Activated CD4-positive, alpha-beta T cell treated with anti-CD3 and anti-CD28 coated beads, Interleukin-2, amount 50 U/mL, for 48 hours (primary cell): Measurements from ENCODE around the gene EXOC6B.
"Not testable (repeated sequence)": the region's sequence is repeated elsewhere in the genome, so short reads cannot be mapped to it uniquely, and the experiment has no call there.

Source experiments
- DNase-seq, 2 experiments: peaks; one replicate each; pipeline ENCODE4 v3.0.0-alpha.2; 2020

Gene EXOC6B

GRCh38 chr2:72539071-72539552 is 286.7 kb downstream of the EXOC6B start:
- DNase-seq, result no peak

- no peak for DNase-seq
Measured at GRCh38 chr2:72538486-72538885, 287.3 kb downstream of the EXOC6B start.

- DNase-seq, result not testable (repeated sequence)
Measured at GRCh38 chr2:72535586-72535985, 290.2 kb downstream of the EXOC6B start.

DNA sequence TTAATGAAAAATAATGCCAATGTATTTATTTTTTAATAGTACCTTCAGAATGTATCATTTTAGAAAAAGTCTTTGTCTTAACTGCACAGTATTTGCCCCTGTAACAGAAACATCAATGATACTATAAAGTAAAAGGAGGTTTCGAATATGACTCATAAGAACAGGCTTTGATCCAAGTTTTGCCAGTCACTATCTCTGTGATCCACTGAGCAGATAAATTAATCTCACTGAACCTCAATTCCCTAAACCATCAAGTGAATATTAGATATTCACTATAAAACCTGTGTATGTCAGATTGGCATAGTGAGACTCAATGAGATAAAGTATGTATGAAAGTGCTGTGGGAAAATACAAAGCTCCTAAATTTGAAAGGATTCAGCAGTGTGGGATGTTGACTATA is 292.1 kb downstream of the EXOC6B start:
- DNase-seq, result no peak

- DNase-seq, result no peak
Measured at GRCh38 chr2:72527424-72527823, 298.4 kb downstream of the EXOC6B start.

- no peak for DNase-seq
Measured at GRCh38 chr2:72526623-72527022, 299.2 kb downstream of the EXOC6B start.

- no peak for DNase-seq
Measured at GRCh38 chr2:72524071-72524470, 301.8 kb downstream of the EXOC6B start.

DNA sequence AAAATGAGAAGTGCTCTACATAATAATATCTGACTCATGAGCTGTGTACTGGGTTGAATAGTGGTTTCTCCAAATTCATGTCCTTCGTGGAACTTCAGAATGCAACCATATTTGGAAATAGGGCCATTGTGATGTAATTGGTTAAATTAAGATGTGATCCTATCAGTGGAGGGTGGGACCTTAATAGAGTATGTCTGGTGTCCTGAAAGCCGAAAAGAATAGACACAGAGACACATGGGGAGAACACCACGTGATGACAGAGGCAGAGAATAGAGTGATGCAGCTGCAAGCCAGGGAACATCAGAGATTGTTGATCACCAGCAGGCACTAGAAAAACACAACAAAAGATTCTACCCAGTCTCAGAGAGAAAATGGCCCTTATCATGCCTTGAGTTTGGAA is 310.1 kb downstream of the EXOC6B start:
- no peak for DNase-seq

DNA sequence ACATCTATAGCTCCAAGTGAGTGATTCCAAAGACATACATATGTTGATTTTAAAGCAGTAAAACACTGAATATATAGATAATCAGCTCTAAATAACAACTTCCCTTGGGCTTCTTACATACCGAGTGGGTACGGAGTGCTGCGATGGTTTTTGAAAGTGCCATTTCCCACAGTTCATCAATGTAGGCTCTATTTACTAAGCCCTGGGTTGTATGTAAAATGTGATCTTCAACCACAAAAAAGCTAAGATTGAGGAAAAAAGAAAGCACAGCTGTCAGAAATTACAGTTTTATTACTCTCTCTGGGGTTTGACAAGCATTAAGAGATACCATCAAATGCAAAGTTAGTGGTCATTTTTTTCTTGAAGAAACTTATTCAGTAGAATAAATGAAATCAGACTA is 312.8 kb downstream of the EXOC6B start:
- DNase-seq, result no peak

DNA sequence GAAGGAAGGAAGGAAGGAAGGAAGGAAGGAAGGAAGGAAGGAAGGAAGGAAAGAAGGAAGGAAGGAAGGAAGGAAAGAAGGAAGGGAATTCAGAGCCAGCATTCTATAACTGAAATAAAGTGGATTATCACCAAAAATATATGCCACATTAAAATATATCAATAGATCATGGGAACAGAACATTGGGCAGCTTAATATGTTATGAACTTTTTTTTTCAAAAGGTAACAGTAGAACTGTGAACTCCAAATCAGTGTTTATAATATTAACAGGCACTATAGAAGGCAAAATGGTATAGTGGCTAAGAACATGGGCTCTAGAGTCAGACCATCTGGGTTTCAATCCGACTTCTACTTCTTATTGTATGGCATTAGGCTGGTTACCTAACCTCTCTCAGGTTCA is 313.5 kb downstream of the EXOC6B start:
- DNase-seq, result no peak

GRCh38 chr2:72511906-72512305 is 313.9 kb downstream of the EXOC6B start:
- DNase-seq, result no peak

GRCh38 chr2:72497763-72498162 is 328.1 kb downstream of the EXOC6B start:
- no peak for DNase-seq

GRCh38 chr2:72496479-72496878 is 329.4 kb downstream of the EXOC6B start:
- no peak for DNase-seq

DNA sequence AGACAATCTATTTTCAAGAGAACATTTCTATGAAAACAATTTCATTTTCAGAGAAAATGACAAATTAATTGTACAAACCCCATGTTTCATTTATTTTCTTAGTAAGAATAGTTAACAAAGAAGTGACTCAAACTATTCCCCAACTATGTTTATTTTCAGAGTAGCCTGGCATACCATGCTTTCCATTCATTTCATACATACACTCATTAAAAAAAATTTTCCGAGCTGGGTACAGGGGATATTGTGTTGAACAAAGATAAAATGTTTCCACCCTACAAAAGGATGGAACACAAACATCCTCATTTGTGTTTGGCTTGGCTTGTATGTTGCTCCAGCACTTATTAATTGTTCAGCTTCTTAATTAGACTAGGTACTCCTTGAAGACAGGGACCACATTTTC is 331.4 kb downstream of the EXOC6B start:
- DNase-seq, result no peak

- not testable (repeated sequence) for DNase-seq
Measured at GRCh38 chr2:72484622-72485021, 341.2 kb downstream of the EXOC6B start.

DNA sequence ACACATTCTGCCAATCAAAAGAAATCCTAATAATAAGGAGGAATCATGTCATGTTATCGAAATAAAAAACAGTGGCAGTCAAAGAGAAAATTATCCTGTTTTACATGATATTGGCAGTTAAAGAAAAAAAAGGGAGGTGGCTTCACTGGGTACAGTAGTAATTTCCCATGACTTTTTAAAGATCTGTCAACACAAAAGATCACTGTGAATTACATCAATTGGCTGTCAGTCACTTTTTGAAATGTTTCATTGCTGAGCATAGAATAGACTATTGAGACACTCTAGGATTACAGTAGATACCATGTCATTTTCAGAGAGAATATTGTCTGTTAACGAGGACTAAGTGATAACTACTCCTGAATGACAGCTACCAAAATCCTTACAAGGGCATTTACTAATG is 342.5 kb downstream of the EXOC6B start:
- DNase-seq, result no peak

GRCh38 chr2:72475246-72475645 is 350.6 kb downstream of the EXOC6B start:
- no peak for DNase-seq

GRCh38 chr2:72457801-72458516 is 367.9 kb downstream of the EXOC6B start:
- DNase-seq, result no peak

- DNase-seq, result no peak
Measured at GRCh38 chr2:72454189-72454588, 371.6 kb downstream of the EXOC6B start.

DNA sequence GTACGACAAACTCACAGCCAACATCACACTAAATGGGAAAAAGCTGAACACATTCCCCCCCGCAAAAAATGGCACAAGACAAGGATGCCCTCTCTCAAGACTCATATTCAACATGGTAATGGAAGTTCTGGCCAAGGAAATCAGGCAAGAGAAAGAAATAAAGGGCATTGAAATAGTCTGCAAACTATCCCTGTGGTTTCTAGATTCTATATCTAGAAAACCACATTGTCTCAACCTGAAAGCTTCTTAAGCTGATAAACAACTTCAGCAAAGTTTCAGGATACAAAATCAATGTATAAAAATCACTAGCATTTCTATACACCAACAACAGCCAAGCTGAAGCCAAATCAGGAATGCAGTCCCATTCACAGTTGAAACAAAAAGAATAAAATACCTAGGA is 383.6 kb downstream of the EXOC6B start:
- no peak for DNase-seq

GRCh38 chr2:72439892-72440291 is 385.9 kb downstream of the EXOC6B start:
- no peak for DNase-seq

DNA sequence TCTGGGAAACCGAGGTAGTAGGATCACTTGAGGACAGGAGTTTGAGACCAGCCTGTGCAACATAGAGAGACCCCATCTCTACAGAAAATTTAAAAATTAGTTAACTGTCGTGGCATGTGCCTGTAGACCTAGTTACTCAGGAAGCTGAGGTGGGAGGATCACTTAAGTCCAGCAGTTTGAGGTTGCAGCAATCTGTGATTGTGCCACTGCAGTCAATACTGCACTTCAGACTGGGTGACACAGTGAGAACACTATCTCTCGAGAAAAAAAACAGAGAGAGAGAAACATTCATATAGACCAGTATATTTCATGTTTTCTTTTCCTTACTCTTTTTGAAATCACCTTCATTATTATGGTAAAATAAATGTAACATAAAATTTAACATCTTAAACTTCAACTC is 387.5 kb downstream of the EXOC6B start:
- DNase-seq, result no peak

DNA sequence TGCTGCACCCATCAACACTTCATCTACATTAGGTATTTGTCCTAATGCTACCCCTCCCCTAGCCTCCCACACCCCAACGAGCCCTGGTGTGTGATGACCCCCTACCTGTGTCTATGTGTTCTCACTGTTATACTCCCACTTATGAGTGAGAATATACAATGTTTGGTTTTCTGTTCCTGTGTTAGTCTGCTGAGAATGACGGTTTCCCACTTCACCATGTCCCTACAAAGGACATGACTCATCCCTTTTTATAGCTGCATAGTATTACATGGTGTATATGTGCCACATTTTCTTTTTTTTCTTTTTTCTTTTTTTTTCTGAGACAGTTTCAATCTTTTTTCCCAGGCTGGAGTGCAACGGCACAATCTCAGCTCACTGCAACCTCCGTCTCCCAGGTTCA is 394.1 kb downstream of the EXOC6B start:
- DNase-seq, result no peak

GRCh38 chr2:72427022-72427861 is 398.6 kb downstream of the EXOC6B start:
- no peak for DNase-seq
